Measurements from ENCODE around the gene ATF4.

ATF4 gene

GRCh38 chr22:39558254-39558727 lies 37.9 kb downstream of the ATF4 start:
- TF ChIP-seq, protein P1, sequence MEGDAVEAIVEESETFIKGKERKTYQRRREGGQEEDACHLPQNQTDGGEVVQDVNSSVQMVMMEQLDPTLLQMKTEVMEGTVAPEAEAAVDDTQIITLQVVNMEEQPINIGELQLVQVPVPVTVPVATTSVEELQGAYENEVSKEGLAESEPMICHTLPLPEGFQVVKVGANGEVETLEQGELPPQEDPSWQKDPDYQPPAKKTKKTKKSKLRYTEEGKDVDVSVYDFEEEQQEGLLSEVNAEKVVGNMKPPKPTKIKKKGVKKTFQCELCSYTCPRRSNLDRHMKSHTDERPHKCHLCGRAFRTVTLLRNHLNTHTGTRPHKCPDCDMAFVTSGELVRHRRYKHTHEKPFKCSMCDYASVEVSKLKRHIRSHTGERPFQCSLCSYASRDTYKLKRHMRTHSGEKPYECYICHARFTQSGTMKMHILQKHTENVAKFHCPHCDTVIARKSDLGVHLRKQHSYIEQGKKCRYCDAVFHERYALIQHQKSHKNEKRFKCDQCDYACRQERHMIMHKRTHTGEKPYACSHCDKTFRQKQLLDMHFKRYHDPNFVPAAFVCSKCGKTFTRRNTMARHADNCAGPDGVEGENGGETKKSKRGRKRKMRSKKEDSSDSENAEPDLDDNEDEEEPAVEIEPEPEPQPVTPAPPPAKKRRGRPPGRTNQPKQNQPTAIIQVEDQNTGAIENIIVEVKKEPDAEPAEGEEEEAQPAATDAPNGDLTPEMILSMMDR (IDR thresholded peaks at IDR 0.05; ENCODE audit: low read depth, low read length, missing control alignments), result no peak
- no peak for DNase-seq (ENCODE audit: extremely low read depth, low read depth)
- no peak overlapping the region for H3K4me3 ChIP-seq (replicated peaks; ENCODE audit: low read depth, low read length)

- TF ChIP-seq, protein P1 (IDR thresholded peaks at IDR 0.05; ENCODE audit: low read depth, low read length, missing control alignments), result no peak
- no peak for DNase-seq (ENCODE audit: extremely low read depth, low read depth)
- H3K4me3 ChIP-seq (replicated peaks; ENCODE audit: low read depth, low read length), result no peak overlapping the region
Measured at GRCh38 chr22:39558950-39559349, 38.6 kb downstream of the ATF4 start.

GRCh38 chr22:39559456-39560105 lies 39.2 kb downstream of the ATF4 start:
- TF ChIP-seq, protein P1 (IDR thresholded peaks at IDR 0.05; ENCODE audit: low read depth, low read length, missing control alignments), result peak; percentile 61
- no peak overlapping the region for H3K4me3 ChIP-seq (replicated peaks; ENCODE audit: low read depth, low read length)
- DNase-seq (ENCODE audit: extremely low read depth, low read depth), result no peak

DNA sequence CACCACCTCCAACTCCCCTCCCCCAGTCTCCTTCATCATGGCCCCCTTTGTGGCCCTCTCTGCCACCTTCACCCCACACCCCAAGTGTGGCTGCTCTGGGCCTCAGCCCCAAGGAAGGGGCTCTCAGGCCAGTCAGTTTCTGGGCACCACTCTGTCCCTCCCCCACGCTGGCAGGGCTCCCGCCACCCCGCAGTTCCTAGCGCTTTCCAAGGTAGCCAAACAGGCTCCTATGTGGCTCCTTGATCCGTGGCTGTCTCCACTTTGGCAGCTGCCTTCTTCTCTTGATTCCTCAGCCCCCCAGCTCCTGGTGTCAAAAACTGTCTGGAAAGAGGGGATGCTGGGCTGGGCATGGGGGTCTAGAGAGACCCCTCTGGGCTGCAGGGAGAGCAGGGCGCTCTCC lies 39.8 kb downstream of the ATF4 start:
- DNase-seq (ENCODE audit: extremely low read depth, low read depth), result no peak
- H3K4me3 ChIP-seq (replicated peaks; ENCODE audit: low read depth, low read length), result no peak overlapping the region
- TF ChIP-seq, protein P1 (IDR thresholded peaks at IDR 0.05; ENCODE audit: low read depth, low read length, missing control alignments), result no peak

- TF ChIP-seq, protein P1 (IDR thresholded peaks at IDR 0.05; ENCODE audit: low read depth, low read length, missing control alignments), result no peak
- no peak for DNase-seq (ENCODE audit: extremely low read depth, low read depth)
- no peak overlapping the region for H3K4me3 ChIP-seq (replicated peaks; ENCODE audit: low read depth, low read length)
Measured at GRCh38 chr22:39562839-39563489, 42.6 kb downstream of the ATF4 start.

DNA sequence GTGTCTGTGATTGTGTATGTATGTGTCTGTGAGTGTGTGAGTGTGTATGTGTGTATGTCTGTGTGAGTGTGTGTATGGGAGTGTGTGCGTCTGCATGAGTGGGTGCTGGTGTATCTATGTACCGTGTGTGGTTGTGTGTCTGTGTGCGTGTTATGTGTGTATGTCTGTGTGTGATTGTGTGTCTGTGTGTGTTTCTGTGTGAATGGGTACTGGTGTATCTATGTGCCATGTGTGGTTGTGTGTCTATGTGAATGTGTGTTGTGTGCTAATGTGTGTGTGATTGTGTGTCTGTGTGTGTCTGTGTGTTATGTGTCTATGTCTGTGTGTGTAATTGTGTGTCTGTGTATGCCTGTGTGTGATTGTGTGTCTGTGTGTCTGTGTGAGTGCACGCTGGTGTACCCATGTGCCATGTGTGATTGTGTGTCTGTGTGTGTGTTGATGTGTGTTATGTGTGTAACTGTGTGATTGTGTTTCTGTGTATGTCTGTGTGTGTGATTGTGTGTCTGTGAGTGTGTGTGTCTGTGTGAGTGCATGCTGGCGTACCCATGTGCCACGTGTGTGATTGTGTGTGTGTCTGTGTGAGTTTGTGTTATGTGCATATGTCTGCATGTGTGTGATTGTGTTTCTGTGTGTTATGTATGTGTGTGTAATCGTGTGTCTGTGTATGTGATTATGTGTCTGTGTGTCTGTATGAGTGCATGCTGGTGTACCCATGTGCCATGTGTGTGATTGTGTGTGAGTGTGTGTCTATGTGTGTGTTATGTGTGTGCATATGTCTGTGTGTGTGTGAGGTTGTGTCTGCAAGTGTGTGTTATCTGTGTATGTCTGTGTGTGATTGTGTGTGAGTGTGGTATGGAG lies 43.4 kb downstream of the ATF4 start:
- TF ChIP-seq, protein P1 (IDR thresholded peaks at IDR 0.05; ENCODE audit: low read depth, low read length, missing control alignments), result no peak
- H3K4me3 ChIP-seq (replicated peaks; ENCODE audit: low read depth, low read length), result no peak overlapping the region
- no peak for DNase-seq (ENCODE audit: extremely low read depth, low read depth)

Data from HFF-Myc (cell line).